D721Med (cell line): ENCODE measurements around the gene NKAIN1.
"Not testable (repeated sequence)": the region's sequence is repeated elsewhere in the genome, so short reads cannot be mapped to it uniquely, and the experiment has no call there.

Source experiments
- DNase-seq: peaks from one replicate; pipeline ENCODE4 v3.0.0; 2011; ENCODE audit warnings: low spot score; ENCODE audit not compliant: insufficient read length
- FAIRE-seq: peaks from 2 replicates; lab custom pipeline; 2011; peaks lifted over from hg19 to GRCh38; lab: Jason Lieb, UNC
- CTCF ChIP-seq: IDR thresholded peaks from 2 replicates; pipeline ENCODE4 v1.5.1; 2012; ENCODE audit warnings: mild to moderate bottlenecking, control low read depth; ENCODE audit not compliant: insufficient read depth; ENCODE audit errors: missing control alignments

NKAIN1 gene

DNA sequence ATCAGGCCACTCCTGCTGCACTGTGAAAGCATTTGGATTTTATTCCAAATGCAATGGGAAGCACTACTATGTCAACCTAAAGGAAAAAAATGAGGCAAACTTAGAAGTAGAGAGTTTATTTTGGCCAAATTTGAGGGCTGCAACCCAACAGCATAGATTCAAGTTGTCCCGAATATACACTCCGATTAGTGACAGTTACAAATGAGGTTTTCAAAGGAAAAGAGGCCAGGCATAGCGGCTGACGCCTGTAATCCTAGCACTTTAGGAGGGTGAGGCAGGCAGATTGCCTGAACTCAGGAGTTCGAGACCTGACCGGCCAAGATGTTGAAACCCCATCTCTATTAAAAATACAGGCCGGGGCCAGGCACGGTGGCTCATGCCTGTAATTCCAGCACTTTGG lies 95.2 kb downstream of the NKAIN1 start:
- DNase-seq (no peak), FAIRE-seq (no peak)
- TF ChIP-seq CTCF, result no peak

DNA sequence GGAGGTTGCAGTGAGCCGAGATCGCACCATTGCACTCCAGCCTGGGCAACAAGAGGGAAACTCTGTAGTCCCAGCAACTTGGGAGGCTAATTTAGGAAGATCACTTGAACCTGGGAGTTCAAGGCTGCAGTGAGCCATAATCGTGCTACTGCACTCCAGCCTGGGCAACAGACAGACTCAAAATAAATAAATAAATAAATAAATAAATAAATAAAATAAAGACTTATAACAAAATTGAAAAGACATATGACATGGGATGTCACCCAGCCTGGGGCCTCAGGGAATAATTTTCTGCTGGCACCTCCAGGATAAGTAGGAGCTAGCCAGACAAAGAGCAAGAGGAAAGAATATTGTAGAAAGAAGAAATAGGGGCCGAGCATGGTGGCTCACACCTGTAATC lies 96.2 kb downstream of the NKAIN1 start:
- no peak for FAIRE-seq

DNA sequence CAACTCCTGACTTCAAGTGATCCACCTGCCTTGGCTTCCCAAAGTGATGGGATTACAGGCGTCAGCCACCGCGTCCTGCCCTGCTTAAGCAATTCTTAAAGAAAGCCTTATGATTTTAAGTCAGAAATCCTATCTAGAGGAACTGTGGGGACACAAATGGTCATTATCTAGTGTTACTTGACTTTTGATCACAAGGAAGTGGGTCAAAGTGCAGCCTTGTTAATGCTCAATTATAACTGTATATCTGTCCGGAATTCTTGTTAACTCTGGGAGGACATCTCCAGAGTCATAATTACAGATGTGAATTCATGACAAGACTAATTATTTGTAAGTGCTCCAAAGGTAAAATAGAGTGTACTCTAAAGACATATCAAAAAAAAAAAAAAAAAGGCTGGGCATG lies 97.3 kb downstream of the NKAIN1 start:
- FAIRE-seq, result no peak
- TF ChIP-seq CTCF, result no peak
- DNase-seq, result no peak

More for the DNA sequence above, 96.2 kb downstream of the NKAIN1 start:
- no peak for TF ChIP-seq CTCF
- DNase-seq, result no peak

DNA sequence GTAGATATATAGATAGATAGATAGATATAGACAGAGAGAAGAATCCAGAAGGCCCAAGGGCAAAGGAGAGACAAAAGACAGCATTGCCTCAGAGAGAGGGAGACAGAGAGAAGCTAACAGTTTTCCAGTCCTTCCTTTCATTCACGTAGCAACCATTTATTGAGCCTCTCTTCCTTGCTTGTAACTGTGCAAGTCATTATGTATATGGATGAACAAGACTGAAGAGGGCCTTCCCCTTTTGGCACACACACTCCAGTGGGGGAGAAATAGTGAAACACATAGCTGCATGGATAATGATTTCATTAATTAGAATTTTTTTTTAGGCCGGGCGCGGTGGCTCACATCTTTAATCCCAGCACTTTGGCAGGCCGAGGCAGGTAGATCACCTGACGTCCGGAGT lies 99.4 kb downstream of the NKAIN1 start:
- FAIRE-seq (no peak), DNase-seq (no peak)
- TF ChIP-seq CTCF, result no peak

DNA sequence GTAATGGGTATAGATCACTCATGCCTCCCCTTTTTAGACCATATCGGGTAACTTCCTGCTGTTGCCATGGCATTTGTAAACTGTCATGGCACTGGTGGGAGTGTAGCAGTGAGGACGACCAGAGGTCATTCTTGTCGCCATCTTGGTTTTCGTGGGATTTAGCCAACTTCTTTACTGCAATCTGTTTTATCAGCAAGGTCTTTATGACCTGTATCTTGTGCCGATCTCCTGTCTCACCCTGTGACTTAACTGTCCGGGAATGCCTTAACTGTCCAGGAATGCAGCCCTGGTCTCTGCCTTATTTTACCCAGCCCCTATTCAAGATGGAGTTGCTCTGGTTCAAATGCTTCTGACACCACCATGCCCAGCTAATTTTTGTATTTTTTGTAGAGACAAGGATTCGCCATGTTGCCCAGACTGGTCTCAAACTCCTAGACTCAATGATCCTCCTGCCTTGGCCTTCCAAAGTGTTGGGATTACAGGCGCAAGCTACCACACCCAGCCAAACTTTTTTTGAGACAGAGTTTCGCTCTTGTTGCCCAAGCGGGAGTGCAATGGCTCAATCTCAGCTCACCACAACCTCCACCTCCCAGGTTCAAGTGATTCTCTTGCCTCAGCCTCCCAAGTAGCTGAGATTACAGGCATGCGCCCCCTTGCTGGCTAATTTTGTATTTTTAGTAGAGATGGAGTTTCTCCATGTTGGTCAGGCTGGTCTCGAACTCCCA lies 100.7 kb downstream of the NKAIN1 start:
- not testable (repeated sequence) for FAIRE-seq, DNase-seq

GRCh38 chr1:31137873-31138272 lies 101.8 kb downstream of the NKAIN1 start:
- FAIRE-seq, DNase-seq: not testable (repeated sequence)

DNA sequence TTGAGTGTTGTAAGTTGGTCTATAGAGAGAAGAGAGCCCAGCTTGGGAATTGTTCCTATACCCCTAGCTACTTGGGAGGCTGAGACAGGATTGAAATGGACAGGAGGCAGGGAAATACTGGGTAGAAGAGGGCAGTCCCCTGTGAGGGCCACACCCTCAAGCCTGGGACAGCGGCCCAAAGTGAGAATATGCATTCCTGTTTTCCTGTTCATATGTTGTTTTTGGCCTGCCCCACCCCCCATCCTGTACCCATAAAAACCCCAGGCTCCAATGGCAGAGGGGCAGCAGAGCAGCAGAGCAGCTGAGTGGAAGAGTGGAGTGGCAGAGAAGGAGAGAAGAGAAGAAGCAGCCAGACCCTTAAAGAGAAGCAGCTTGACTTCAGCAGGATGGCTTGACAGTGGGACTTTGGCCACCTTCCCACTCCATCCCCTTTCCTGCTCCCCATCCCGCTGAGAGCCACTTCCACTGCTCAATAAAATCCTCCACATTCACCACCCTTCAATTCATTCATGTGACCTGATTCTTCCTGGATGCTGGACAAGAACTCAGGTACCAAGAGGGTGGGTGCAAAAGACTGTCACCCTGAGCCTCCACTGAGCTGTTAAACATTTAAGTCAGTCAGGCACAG lies 103.6 kb downstream of the NKAIN1 start:
- no peak for TF ChIP-seq CTCF
- FAIRE-seq, result no peak

GRCh38 chr1:31133368-31133767 lies 106.3 kb downstream of the NKAIN1 start:
- DNase-seq (no peak), FAIRE-seq (no peak)
- no peak for TF ChIP-seq CTCF

More for the DNA sequence above, 103.6 kb downstream of the NKAIN1 start:
- no peak for DNase-seq
